GM19023 (cell line): Measurements from ENCODE around the gene C1GALT1.
"Not testable (repeated sequence)": the region's sequence is repeated elsewhere in the genome, so short reads cannot be mapped to it uniquely, and the experiment has no call there.

Experiments used
- ATAC-seq: cut with Tn5 transposase; IDR thresholded peaks from one replicate; pipeline ENCODE4 v1.9.1; 2021; ENCODE audit warnings: mild to moderate bottlenecking, moderate library complexity; ENCODE audit not compliant: unreplicated experiment

The C1GALT1 gene

GRCh38 chr7:7199592-7199991, 17.2 kb downstream of the C1GALT1 start:
- not testable (repeated sequence) for ATAC-seq

GRCh38 chr7:7200255-7200654, 17.9 kb downstream of the C1GALT1 start:
- ATAC-seq: not testable (repeated sequence)

GRCh38 chr7:7201578-7202374, 19.4 kb downstream of the C1GALT1 start:
- ATAC-seq: peak; percentile 97

- ATAC-seq: no peak
Measured at GRCh38 chr7:7202375-7202720, 20.0 kb downstream of the C1GALT1 start.

GRCh38 chr7:7203813-7204575, 21.6 kb downstream of the C1GALT1 start:
- no peak for ATAC-seq

- no peak for ATAC-seq
Measured at GRCh38 chr7:7207876-7208275, 25.5 kb downstream of the C1GALT1 start.

- no peak for ATAC-seq
Measured at GRCh38 chr7:7208520-7208919, 26.2 kb downstream of the C1GALT1 start.

- ATAC-seq: no peak
Measured at GRCh38 chr7:7209412-7210050, 27.2 kb downstream of the C1GALT1 start.

- ATAC-seq: no peak
Measured at GRCh38 chr7:7210475-7211237, 28.3 kb downstream of the C1GALT1 start.

GRCh38 chr7:7212612-7213011, 30.3 kb downstream of the C1GALT1 start:
- ATAC-seq: no peak

- ATAC-seq: no peak
Measured at GRCh38 chr7:7214398-7215347, 32.3 kb downstream of the C1GALT1 start.

- ATAC-seq: no peak
Measured at GRCh38 chr7:7216279-7216678, 33.9 kb downstream of the C1GALT1 start.

GRCh38 chr7:7219216-7219615, 36.9 kb downstream of the C1GALT1 start:
- ATAC-seq: no peak

- ATAC-seq: no peak
Measured at GRCh38 chr7:7220821-7221220, 38.5 kb downstream of the C1GALT1 start.

- ATAC-seq: no peak
Measured at GRCh38 chr7:7221599-7222038, 39.3 kb downstream of the C1GALT1 start.

- no peak for ATAC-seq
Measured at GRCh38 chr7:7223250-7223649, 40.9 kb downstream of the C1GALT1 start.

- ATAC-seq: no peak
Measured at GRCh38 chr7:7226407-7226806, 44.1 kb downstream of the C1GALT1 start.

- no peak for ATAC-seq
Measured at GRCh38 chr7:7228472-7228871, 46.1 kb downstream of the C1GALT1 start.

- ATAC-seq: no peak
Measured at GRCh38 chr7:7228967-7229366, 46.6 kb downstream of the C1GALT1 start.

GRCh38 chr7:7231000-7231399, 48.7 kb downstream of the C1GALT1 start:
- no peak for ATAC-seq
